Glutamatergic neuron (in vitro differentiated cells): Measurements from ENCODE around the gene PIGQ. TPM values are rescaled to one million over a fixed set of nuclear protein-coding genes. Genes with fewer than 3 reads are reported as not detected.
A peak's percentile ranks its signal among the peaks of the same experiment; 100 is the strongest.

Source experiments
- DNase-seq: peaks from one replicate; pipeline ENCODE4 v3.0.0; 2022
- H3K27ac Mint-ChIP-seq: one replicate; pipeline ENCODE4 v1.8.0; 2020; ENCODE audit warnings: mild to moderate bottlenecking, mixed read lengths, inconsistent platforms; ENCODE audit not compliant: unreplicated experiment
- H3K27me3 Mint-ChIP-seq: one replicate; pipeline ENCODE4 v1.8.0; 2020; ENCODE audit warnings: mild to moderate bottlenecking, moderate library complexity, mixed read lengths, inconsistent platforms; ENCODE audit not compliant: unreplicated experiment
- H3K36me3 Mint-ChIP-seq: one replicate; pipeline ENCODE4 v1.8.0; 2020; ENCODE audit warnings: mild to moderate bottlenecking, mixed read lengths, inconsistent platforms; ENCODE audit not compliant: unreplicated experiment
- H3K4me1 Mint-ChIP-seq: one replicate; pipeline ENCODE4 v1.8.0; 2020; ENCODE audit warnings: mild to moderate bottlenecking, low read depth, mixed read lengths, inconsistent platforms; ENCODE audit not compliant: unreplicated experiment
- H3K4me3 Mint-ChIP-seq: one replicate; pipeline ENCODE4 v1.8.0; 2020; ENCODE audit warnings: mild to moderate bottlenecking, mixed read lengths, inconsistent platforms; ENCODE audit not compliant: unreplicated experiment
- H3K9me3 Mint-ChIP-seq: one replicate; pipeline ENCODE4 v1.8.0; 2020; ENCODE audit warnings: mild to moderate bottlenecking, moderate library complexity, mixed read lengths, inconsistent platforms; ENCODE audit not compliant: unreplicated experiment
- CTCF ChIP-seq: fragments of 200-600 bp; sonication (generic); IDR thresholded peaks from one replicate; pipeline ENCODE4 v1.5.0; 2021; ENCODE audit not compliant: partially characterized antibody, unreplicated experiment
- total RNA-seq: library from RNA; stranded (reverse); fragmentation: NEBNext Ultra II Directional; extraction: Animal tissue kit (Norgen Biotek cat#: 25700); gene quantifications from one replicate; pipeline ENCODE4 v1.2.1, GENCODE V29; 2021; ENCODE audit not compliant: unreplicated experiment

The PIGQ gene
- total RNA-seq, 1 donor from 2014 or later = 85.0 TPM

GRCh38 chr16:619476-620100 lies 49.8 kb downstream of the PIGQ start:
- Mint-ChIP-seq H3K27ac (no peak overlapping the region), H3K4me1 (peaks cover 24% of the 10 kb centered on the region), H3K9me3 (peaks cover 8% of the 10 kb centered on the region), H3K4me3 (no peak overlapping the region), H3K36me3 (peaks cover 9% of the 10 kb centered on the region), H3K27me3 (peaks cover 7% of the 10 kb centered on the region)
- DNase-seq = no peak
- TF ChIP-seq CTCF = no peak

GRCh38 chr16:620700-621525 lies 51.1 kb downstream of the PIGQ start:
- no peak overlapping the region for H3K27ac Mint-ChIP-seq
- H3K4me3 Mint-ChIP-seq = no peak overlapping the region
- peaks cover 4% of the 10 kb centered on the region for H3K36me3 Mint-ChIP-seq
- no peak for DNase-seq
- H3K9me3 Mint-ChIP-seq = peaks cover 8% of the 10 kb centered on the region
- peaks cover 23% of the 10 kb centered on the region for H3K4me1 Mint-ChIP-seq
- no peak for TF ChIP-seq CTCF
- peaks cover 5% of the 10 kb centered on the region for H3K27me3 Mint-ChIP-seq

- H3K9me3 Mint-ChIP-seq = peaks cover 8% of the 10 kb centered on the region
- H3K4me3 Mint-ChIP-seq = peak overlapping the region; percentile 38
- DNase-seq = no peak
- H3K4me1 Mint-ChIP-seq = peaks cover 23% of the 10 kb centered on the region
- TF ChIP-seq CTCF = no peak
- H3K27me3 Mint-ChIP-seq = peaks cover 6% of the 10 kb centered on the region
- peaks cover 4% of the 10 kb centered on the region for H3K36me3 Mint-ChIP-seq
- peak overlapping the region; percentile 25 for H3K27ac Mint-ChIP-seq
Observed at GRCh38 chr16:621526-622105, 51.8 kb downstream of the PIGQ start.

GRCh38 chr16:622920-623280 lies 53.1 kb downstream of the PIGQ start:
- Mint-ChIP-seq H3K4me1 (peaks cover 26% of the 10 kb centered on the region), H3K27me3 (peaks cover 9% of the 10 kb centered on the region), H3K9me3 (peaks cover 8% of the 10 kb centered on the region), H3K27ac (no peak overlapping the region), H3K4me3 (no peak overlapping the region), H3K36me3 (peaks cover 4% of the 10 kb centered on the region)
- no peak for DNase-seq
- no peak for TF ChIP-seq CTCF
